Measurements from ENCODE around the gene RGS7. TPM values are rescaled to one million over a fixed set of nuclear protein-coding genes. Genes with fewer than 3 reads are reported as not detected.

RGS7 gene
- total RNA-seq, 2 donors from 2014 or later = 0.10 to 0.24 TPM

GRCh38 chr1:241129207-241129960 is 227.6 kb downstream of the RGS7 start:
- DNase-seq = no peak
- Histone ChIP-seq H3K4me3 (no peak overlapping the region), H3K9me3 (no peaks in the 10 kb centered on the region), H3K4me1 (no peaks in the 10 kb centered on the region), H3K9ac (ENCODE audit: low read depth in 2 of 2, low read length in 2 of 2) (no peak overlapping the region), H3K27ac (no peak overlapping the region), H3K27me3 (no peaks in the 10 kb centered on the region), H3K36me3 (no peaks in the 10 kb centered on the region)
- intact Hi-C loops (cut with DNase I) = no loop called here
- no peak for TF ChIP-seq CTCF (IDR thresholded peaks at IDR 0.05)

GRCh38 chr1:241125286-241125685 is 231.7 kb downstream of the RGS7 start:
- intact Hi-C loops (cut with DNase I) = no loop called here
- no peak for DNase-seq
- Histone ChIP-seq H3K27me3 (no peaks in the 10 kb centered on the region), H3K9me3 (no peaks in the 10 kb centered on the region), H3K27ac (no peak overlapping the region), H3K4me1 (no peaks in the 10 kb centered on the region), H3K36me3 (no peaks in the 10 kb centered on the region), H3K9ac (ENCODE audit: low read depth in 2 of 2, low read length in 2 of 2) (no peak overlapping the region), H3K4me3 (no peak overlapping the region)
- TF ChIP-seq CTCF (IDR thresholded peaks at IDR 0.05) = no peak

- DNase-seq = no peak
- H3K27me3 ChIP-seq = no peaks in the 10 kb centered on the region
- no peaks in the 10 kb centered on the region for H3K36me3 ChIP-seq
- H3K27ac ChIP-seq = no peak overlapping the region
- H3K4me3 ChIP-seq = no peak overlapping the region
- no peak overlapping the region for H3K9ac ChIP-seq (ENCODE audit: low read depth in 2 of 2, low read length in 2 of 2)
- no peak for TF ChIP-seq CTCF (IDR thresholded peaks at IDR 0.05)
- H3K9me3 ChIP-seq = no peaks in the 10 kb centered on the region
- intact Hi-C loops (cut with DNase I) = no loop called here
- no peaks in the 10 kb centered on the region for H3K4me1 ChIP-seq
These were observed 239.0 kb downstream of the RGS7 start for GRCh38 chr1:241118049-241118448.

GRCh38 chr1:241115784-241116183 is 241.2 kb downstream of the RGS7 start:
- Histone ChIP-seq H3K27ac (no peak overlapping the region), H3K27me3 (no peaks in the 10 kb centered on the region), H3K4me3 (no peak overlapping the region), H3K4me1 (no peaks in the 10 kb centered on the region), H3K36me3 (no peaks in the 10 kb centered on the region), H3K9ac (ENCODE audit: low read depth in 2 of 2, low read length in 2 of 2) (no peak overlapping the region), H3K9me3 (no peaks in the 10 kb centered on the region)
- TF ChIP-seq CTCF (IDR thresholded peaks at IDR 0.05) = no peak
- intact Hi-C loops (cut with DNase I) = no loop called here
- DNase-seq = no peak

- intact Hi-C loops (cut with DNase I) = no loop called here
- no peak for TF ChIP-seq CTCF (IDR thresholded peaks at IDR 0.05)
- no peak overlapping the region for H3K4me3 ChIP-seq
- H3K9ac ChIP-seq (ENCODE audit: low read depth in 2 of 2, low read length in 2 of 2) = no peak overlapping the region
- H3K27me3 ChIP-seq = no peaks in the 10 kb centered on the region
- H3K9me3 ChIP-seq = no peaks in the 10 kb centered on the region
- DNase-seq = no peak
- no peaks in the 10 kb centered on the region for H3K36me3 ChIP-seq
- H3K27ac ChIP-seq = no peak overlapping the region
- no peaks in the 10 kb centered on the region for H3K4me1 ChIP-seq
These were observed 242.2 kb downstream of the RGS7 start for GRCh38 chr1:241114699-241115233.
